ENCODE results near the gene DVL1.

DVL1 gene

DNA sequence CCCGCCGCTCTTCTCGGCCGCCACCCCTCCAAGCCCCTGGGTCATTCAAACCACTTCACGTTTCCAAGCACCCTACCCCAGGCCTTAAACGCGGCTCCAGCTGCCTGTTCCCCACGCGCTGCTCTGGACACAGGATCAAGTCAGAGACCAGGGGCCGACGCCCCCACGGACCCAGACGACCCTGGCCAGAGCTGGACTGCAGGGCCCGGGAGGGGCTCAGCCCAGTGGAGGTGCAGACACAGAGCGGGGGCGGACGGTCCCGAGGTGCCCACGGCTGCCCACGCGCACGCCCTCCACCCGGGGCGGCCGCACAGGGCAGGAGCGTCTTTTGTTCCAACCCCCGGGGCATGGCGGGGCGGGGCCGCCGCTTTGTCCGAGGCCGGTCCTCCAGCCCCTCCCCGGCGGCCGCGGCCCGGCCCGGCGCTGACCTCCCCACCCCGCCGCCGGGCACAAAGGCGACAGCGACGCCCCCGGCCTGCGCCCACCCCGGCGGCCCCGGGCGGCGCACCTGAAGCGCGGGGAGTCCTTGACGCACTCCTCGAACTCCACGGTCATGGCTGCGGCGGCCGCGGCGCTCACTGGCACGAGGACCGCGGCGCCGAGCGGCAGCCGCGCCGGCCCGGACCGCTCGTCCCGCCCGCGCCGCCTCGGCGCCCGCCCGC, 41.8 kb downstream of the DVL1 start:
- no peak for TF ChIP-seq EZH2phosphoT487 (IDR thresholded peaks at IDR 0.05; ENCODE audit: borderline replicate concordance, low read length)
- TF ChIP-seq, protein P1, sequence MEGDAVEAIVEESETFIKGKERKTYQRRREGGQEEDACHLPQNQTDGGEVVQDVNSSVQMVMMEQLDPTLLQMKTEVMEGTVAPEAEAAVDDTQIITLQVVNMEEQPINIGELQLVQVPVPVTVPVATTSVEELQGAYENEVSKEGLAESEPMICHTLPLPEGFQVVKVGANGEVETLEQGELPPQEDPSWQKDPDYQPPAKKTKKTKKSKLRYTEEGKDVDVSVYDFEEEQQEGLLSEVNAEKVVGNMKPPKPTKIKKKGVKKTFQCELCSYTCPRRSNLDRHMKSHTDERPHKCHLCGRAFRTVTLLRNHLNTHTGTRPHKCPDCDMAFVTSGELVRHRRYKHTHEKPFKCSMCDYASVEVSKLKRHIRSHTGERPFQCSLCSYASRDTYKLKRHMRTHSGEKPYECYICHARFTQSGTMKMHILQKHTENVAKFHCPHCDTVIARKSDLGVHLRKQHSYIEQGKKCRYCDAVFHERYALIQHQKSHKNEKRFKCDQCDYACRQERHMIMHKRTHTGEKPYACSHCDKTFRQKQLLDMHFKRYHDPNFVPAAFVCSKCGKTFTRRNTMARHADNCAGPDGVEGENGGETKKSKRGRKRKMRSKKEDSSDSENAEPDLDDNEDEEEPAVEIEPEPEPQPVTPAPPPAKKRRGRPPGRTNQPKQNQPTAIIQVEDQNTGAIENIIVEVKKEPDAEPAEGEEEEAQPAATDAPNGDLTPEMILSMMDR (IDR thresholded peaks at IDR 0.05; ENCODE audit: low read depth, low read length, poor library complexity, severe bottlenecking), result no peak
- Histone ChIP-seq H3F3A (ENCODE audit: control insufficient read depth, insufficient read depth) (peaks cover 2% of the 10 kb centered on the region; the same call in 1 of the 2 replicates), H3K4me2 (ENCODE audit: low read length) (peak overlapping the region; percentile 84), H3K27ac (ENCODE audit: low read depth, low read length) (no peak overlapping the region), H3K27me3 (ENCODE audit: control insufficient read depth, low read length) (no peaks in the 10 kb centered on the region), H3K36me3 (ENCODE audit: control insufficient read depth, low read length) (peaks cover 29% of the 10 kb centered on the region), H4K20me1 (ENCODE audit: control insufficient read depth, insufficient read depth, low read depth, low read length) (no peaks in the 10 kb centered on the region), H3K4me1 (ENCODE audit: control insufficient read depth, low read length) (peaks cover 36% of the 10 kb centered on the region), H3K9me2 (replicated peaks; ENCODE audit: control insufficient read depth, low read length) (no peaks in the 10 kb centered on the region), H3K4me3 (ENCODE audit: low read length) (peak overlapping the region; percentile 79), H3K79me2 (ENCODE audit: control insufficient read depth, low read length) (peaks cover 40% of the 10 kb centered on the region), H3K9me3 (ENCODE audit: control insufficient read depth, insufficient read depth, low read length) (no peaks in the 10 kb centered on the region)

DNA sequence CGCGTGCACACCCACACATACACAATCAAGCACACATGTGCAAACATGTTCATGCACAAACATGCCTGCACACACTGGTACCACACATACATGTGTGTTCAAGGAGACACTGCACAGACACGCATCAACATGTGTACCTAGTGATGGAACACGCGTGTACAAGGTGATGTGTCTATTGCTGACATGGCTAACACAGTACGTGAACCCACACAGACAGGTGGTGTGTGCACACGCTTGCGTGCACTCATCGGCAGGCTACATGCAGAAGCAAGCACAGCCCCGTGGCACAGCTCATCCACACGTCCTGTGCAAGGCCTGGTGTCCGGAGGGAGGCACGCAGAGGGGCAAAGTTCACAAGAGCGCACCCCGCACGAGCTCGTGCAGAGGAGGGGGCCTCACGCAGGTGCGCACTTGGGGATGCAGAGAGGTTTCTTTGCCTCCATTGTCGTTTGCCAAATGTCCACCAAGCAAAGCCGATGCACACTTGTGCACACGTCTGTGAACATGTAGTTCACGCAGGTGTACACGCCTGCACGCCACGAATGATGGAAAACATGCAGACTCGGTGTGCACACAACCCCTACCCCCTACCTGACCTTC, 42.5 kb downstream of the DVL1 start:
- H3K9me3 ChIP-seq (ENCODE audit: control insufficient read depth, insufficient read depth, low read length), result no peaks in the 10 kb centered on the region
- peaks cover 26% of the 10 kb centered on the region for H3K36me3 ChIP-seq (ENCODE audit: control insufficient read depth, low read length)
- no peaks in the 10 kb centered on the region for H4K20me1 ChIP-seq (ENCODE audit: control insufficient read depth, insufficient read depth, low read depth, low read length)
- H3K4me2 ChIP-seq (ENCODE audit: low read length), result peak overlapping the region; percentile 84
- H3F3A ChIP-seq (ENCODE audit: control insufficient read depth, insufficient read depth), result peaks cover 2% of the 10 kb centered on the region; the same call in 1 of the 2 replicates
- no peak for TF ChIP-seq EZH2phosphoT487 (IDR thresholded peaks at IDR 0.05; ENCODE audit: borderline replicate concordance, low read length)
- TF ChIP-seq, protein P1 (IDR thresholded peaks at IDR 0.05; ENCODE audit: low read depth, low read length, poor library complexity, severe bottlenecking), result no peak
- no peak overlapping the region for H3K27ac ChIP-seq (ENCODE audit: low read depth, low read length)
- no peaks in the 10 kb centered on the region for H3K9me2 ChIP-seq (replicated peaks; ENCODE audit: control insufficient read depth, low read length)
- peak overlapping the region; percentile 79 for H3K4me3 ChIP-seq (ENCODE audit: low read length)
- peaks cover 36% of the 10 kb centered on the region for H3K4me1 ChIP-seq (ENCODE audit: control insufficient read depth, low read length)
- H3K79me2 ChIP-seq (ENCODE audit: control insufficient read depth, low read length), result peaks cover 40% of the 10 kb centered on the region
- no peaks in the 10 kb centered on the region for H3K27me3 ChIP-seq (ENCODE audit: control insufficient read depth, low read length)

DNA sequence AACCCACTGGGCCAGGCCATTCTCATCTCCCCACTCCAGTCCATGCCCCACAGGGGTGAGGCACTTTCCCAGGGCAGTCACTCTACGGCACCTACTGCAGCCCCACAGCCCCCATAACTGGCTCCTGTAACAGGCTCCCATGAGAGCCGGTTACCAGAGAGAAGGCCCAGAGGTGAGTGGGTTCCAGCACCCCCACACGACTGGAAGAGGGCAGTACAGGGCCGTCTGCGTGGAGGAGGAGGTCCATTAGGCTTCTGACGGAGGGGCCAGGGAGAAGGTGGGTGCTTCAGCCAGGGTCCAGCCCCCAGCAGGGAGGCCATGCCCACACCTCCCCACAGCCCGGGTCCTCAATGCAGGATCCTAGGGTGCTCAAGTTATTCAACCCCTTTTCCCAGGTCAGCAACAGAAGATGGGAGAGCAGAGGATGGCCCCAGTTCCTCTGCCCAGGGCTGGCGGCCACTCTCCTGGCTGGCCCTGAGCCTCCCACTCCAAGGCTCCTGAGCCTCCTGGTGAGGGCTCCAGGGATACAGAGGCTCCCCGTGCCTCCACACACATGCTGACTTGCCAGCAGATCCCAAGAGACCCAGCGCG, 43.1 kb downstream of the DVL1 start:
- peak overlapping the region; percentile 84 for H3K4me2 ChIP-seq (ENCODE audit: low read length)
- TF ChIP-seq, protein P1 (IDR thresholded peaks at IDR 0.05; ENCODE audit: low read depth, low read length, poor library complexity, severe bottlenecking), result peak; percentile 44
- no peak for TF ChIP-seq EZH2phosphoT487 (IDR thresholded peaks at IDR 0.05; ENCODE audit: borderline replicate concordance, low read length)
- no peaks in the 10 kb centered on the region for H3K27me3 ChIP-seq (ENCODE audit: control insufficient read depth, low read length)
- no peaks in the 10 kb centered on the region for H3K9me2 ChIP-seq (replicated peaks; ENCODE audit: control insufficient read depth, low read length)
- H3K4me1 ChIP-seq (ENCODE audit: control insufficient read depth, low read length), result peaks cover 36% of the 10 kb centered on the region
- peak overlapping the region; percentile 55 for H3K27ac ChIP-seq (ENCODE audit: low read depth, low read length)
- H4K20me1 ChIP-seq (ENCODE audit: control insufficient read depth, insufficient read depth, low read depth, low read length), result no peaks in the 10 kb centered on the region
- H3K36me3 ChIP-seq (ENCODE audit: control insufficient read depth, low read length), result peaks cover 20% of the 10 kb centered on the region
- H3K79me2 ChIP-seq (ENCODE audit: control insufficient read depth, low read length), result peaks cover 40% of the 10 kb centered on the region
- H3K4me3 ChIP-seq (ENCODE audit: low read length), result peak overlapping the region; percentile 79
- H3F3A ChIP-seq (ENCODE audit: control insufficient read depth, insufficient read depth), result no peaks in the 10 kb centered on the region
- no peaks in the 10 kb centered on the region for H3K9me3 ChIP-seq (ENCODE audit: control insufficient read depth, insufficient read depth, low read length)
